Measurements from ENCODE around the gene NAA16.

Gene NAA16

GRCh38 chr13:41291246-41291645 lies 19.8 kb upstream of the NAA16 start:
- DNase-seq (ENCODE audit: low spot score), result no peak
- no peak for TF ChIP-seq CTCF (IDR thresholded peaks at IDR 0.05; ENCODE audit: borderline replicate concordance, control extremely low read depth, extremely low read depth, insufficient read depth, missing control alignments)
- in situ Hi-C loops (cut with MboI; ENCODE audit: low sequenced_read_pairs, unreplicated experiment), result no loop called here

GRCh38 chr13:41293272-41293671 lies 17.8 kb upstream of the NAA16 start:
- TF ChIP-seq CTCF (IDR thresholded peaks at IDR 0.05; ENCODE audit: borderline replicate concordance, control extremely low read depth, extremely low read depth, insufficient read depth, missing control alignments), result no peak
- in situ Hi-C loops (cut with MboI; ENCODE audit: low sequenced_read_pairs, unreplicated experiment), result no loop called here
- no peak for DNase-seq (ENCODE audit: low spot score)

GRCh38 chr13:41294914-41295313 lies 16.2 kb upstream of the NAA16 start:
- no peak for TF ChIP-seq CTCF (IDR thresholded peaks at IDR 0.05; ENCODE audit: borderline replicate concordance, control extremely low read depth, extremely low read depth, insufficient read depth, missing control alignments)
- in situ Hi-C loops (cut with MboI; ENCODE audit: low sequenced_read_pairs, unreplicated experiment), result no loop called here
- no peak for DNase-seq (ENCODE audit: low spot score)

GRCh38 chr13:41295973-41296372 lies 15.1 kb upstream of the NAA16 start:
- DNase-seq (ENCODE audit: low spot score), result no peak
- no peak for TF ChIP-seq CTCF (IDR thresholded peaks at IDR 0.05; ENCODE audit: borderline replicate concordance, control extremely low read depth, extremely low read depth, insufficient read depth, missing control alignments)
- in situ Hi-C loops (cut with MboI; ENCODE audit: low sequenced_read_pairs, unreplicated experiment), result no loop called here

- no peak for TF ChIP-seq CTCF (IDR thresholded peaks at IDR 0.05; ENCODE audit: borderline replicate concordance, control extremely low read depth, extremely low read depth, insufficient read depth, missing control alignments)
- in situ Hi-C loops (cut with MboI; ENCODE audit: low sequenced_read_pairs, unreplicated experiment), result no loop called here
- DNase-seq (ENCODE audit: low spot score), result no peak
Observed at GRCh38 chr13:41296879-41297646, 14.0 kb upstream of the NAA16 start.

- TF ChIP-seq CTCF (IDR thresholded peaks at IDR 0.05; ENCODE audit: borderline replicate concordance, control extremely low read depth, extremely low read depth, insufficient read depth, missing control alignments), result no peak
- no peak for DNase-seq (ENCODE audit: low spot score)
- in situ Hi-C loops (cut with MboI; ENCODE audit: low sequenced_read_pairs, unreplicated experiment), result no loop called here
Observed at GRCh38 chr13:41299316-41300094, 11.6 kb upstream of the NAA16 start.

Data from GM13976 (cell line).